ENCODE measurements around the gene COQ8B.
A peak's percentile ranks its signal among the peaks of the same experiment; 100 is the strongest.

Gene COQ8B

GRCh38 chr19:40695881-40696280, 20.8 kb downstream of the COQ8B start:
- no peak overlapping the region for H3K27ac ChIP-seq
- no peak for TF ChIP-seq CTCF (conservative IDR thresholded peaks at IDR 0.05)
- no peak for TF ChIP-seq ZFX (IDR thresholded peaks at IDR 0.05)

- TF ChIP-seq ZFX (IDR thresholded peaks at IDR 0.05) (no peak), CTCF (conservative IDR thresholded peaks at IDR 0.05) (no peak)
- no peak overlapping the region for H3K27ac ChIP-seq
Observed at GRCh38 chr19:40693896-40694295, 22.8 kb downstream of the COQ8B start.

GRCh38 chr19:40693150-40693788, 23.4 kb downstream of the COQ8B start:
- TF ChIP-seq ZFX (IDR thresholded peaks at IDR 0.05): no peak
- TF ChIP-seq CTCF (conservative IDR thresholded peaks at IDR 0.05): no peak
- no peak overlapping the region for H3K27ac ChIP-seq

GRCh38 chr19:40692212-40692551, 24.5 kb downstream of the COQ8B start:
- H3K27ac ChIP-seq: peak overlapping the region; percentile 86; the same call in 1 of the 2 replicates
- TF ChIP-seq ZFX (IDR thresholded peaks at IDR 0.05) (no peak), CTCF (conservative IDR thresholded peaks at IDR 0.05) (no peak)

GRCh38 chr19:40691421-40692211, 25.1 kb downstream of the COQ8B start:
- TF ChIP-seq CTCF (conservative IDR thresholded peaks at IDR 0.05): no peak
- no peak for TF ChIP-seq ZFX (IDR thresholded peaks at IDR 0.05)
- peak overlapping the region; percentile 86 for H3K27ac ChIP-seq

GRCh38 chr19:40690693-40691420, 25.8 kb downstream of the COQ8B start:
- TF ChIP-seq CTCF (conservative IDR thresholded peaks at IDR 0.05): no peak
- no peak for TF ChIP-seq ZFX (IDR thresholded peaks at IDR 0.05)
- peak overlapping the region; percentile 86 for H3K27ac ChIP-seq

All from C4-2B (cell line).